NAMALWA (cell line): Measurements from ENCODE around the gene GSN.

ENCODE experiments used
- DNase-seq: peaks from one replicate; pipeline ENCODE4 v3.0.0-alpha.2; 2015; ENCODE audit warnings: low spot score

Gene GSN

GRCh38 chr9:121246821-121247561, 21.0 kb upstream of the GSN start:
- no peak for DNase-seq

- peak; percentile 58 for DNase-seq
These were observed 18.4 kb upstream of the GSN start for GRCh38 chr9:121249563-121249962.

- DNase-seq, result no peak
These were observed 15.7 kb upstream of the GSN start for GRCh38 chr9:121252104-121252851.

- no peak for DNase-seq
These were observed 14.8 kb upstream of the GSN start for GRCh38 chr9:121253162-121253561.

GRCh38 chr9:121253821-121254501, 14.0 kb upstream of the GSN start:
- no peak for DNase-seq

GRCh38 chr9:121259498-121259897, 8.5 kb upstream of the GSN start:
- DNase-seq, result no peak

- DNase-seq, result no peak
These were observed 8.0 kb upstream of the GSN start for GRCh38 chr9:121259935-121260334.

- DNase-seq, result no peak
These were observed 7.4 kb upstream of the GSN start for GRCh38 chr9:121260457-121261106.

- no peak for DNase-seq
These were observed 6.9 kb upstream of the GSN start for GRCh38 chr9:121261107-121261460.

- DNase-seq, result no peak
These were observed 6.2 kb upstream of the GSN start for GRCh38 chr9:121261755-121262154.

- DNase-seq, result no peak
These were observed 5.5 kb upstream of the GSN start for GRCh38 chr9:121262423-121262822.

GRCh38 chr9:121262953-121263352, 5.0 kb upstream of the GSN start:
- no peak for DNase-seq

GRCh38 chr9:121266356-121266755, 1.6 kb upstream of the GSN start:
- DNase-seq, result no peak

- DNase-seq, result no peak
These were observed 884 bp upstream of the GSN start for GRCh38 chr9:121266906-121267650.

- DNase-seq, result no peak
These were observed 562 bp downstream of the GSN start for GRCh38 chr9:121268598-121268850.

- DNase-seq, result no peak
These were observed 1.1 kb downstream of the GSN start for GRCh38 chr9:121268851-121269641.

GRCh38 chr9:121269642-121270254, 1.8 kb downstream of the GSN start:
- no peak for DNase-seq

GRCh38 chr9:121271368-121272341, 3.7 kb downstream of the GSN start:
- no peak for DNase-seq

- no peak for DNase-seq
These were observed 4.5 kb downstream of the GSN start for GRCh38 chr9:121272401-121272948.
